HCT116 (cell line): Measurements from ENCODE around the gene GAS2L2.

Experiments
- EGR1 ChIP-seq: IDR thresholded peaks from 2 replicates; pipeline ENCODE4 v1.6.1; 2012; ENCODE audit warnings: low read depth
- POLR2A ChIP-seq: IDR thresholded peaks from 2 replicates; pipeline ENCODE4 v1.7.0; 2011; ENCODE audit warnings: borderline replicate concordance; ENCODE audit not compliant: insufficient read depth, insufficient read length; ENCODE audit errors: extremely low read depth
- TF ChIP-seq, protein P1 (sequence below), 3 experiments: fragments of 200-600 bp in 1 of 3; sonication (generic) in 1 of 3; IDR thresholded peaks in 2 of 3; conservative IDR thresholded peaks in 1 of 3; 2 replicates each; pipeline ENCODE4 v1.5.1; 2012 to 2017; ENCODE audit warnings: low read depth in 2 of 3, low read length in 2 of 3, antibody characterized with exemption in 1 of 3, borderline replicate concordance in 1 of 3, control low read depth in 1 of 3, mild to moderate bottlenecking in 1 of 3, mixed read lengths in 1 of 3, mixed run types in 1 of 3, moderate library complexity in 1 of 3; ENCODE audit not compliant: insufficient read depth in 1 of 3

DNA sequence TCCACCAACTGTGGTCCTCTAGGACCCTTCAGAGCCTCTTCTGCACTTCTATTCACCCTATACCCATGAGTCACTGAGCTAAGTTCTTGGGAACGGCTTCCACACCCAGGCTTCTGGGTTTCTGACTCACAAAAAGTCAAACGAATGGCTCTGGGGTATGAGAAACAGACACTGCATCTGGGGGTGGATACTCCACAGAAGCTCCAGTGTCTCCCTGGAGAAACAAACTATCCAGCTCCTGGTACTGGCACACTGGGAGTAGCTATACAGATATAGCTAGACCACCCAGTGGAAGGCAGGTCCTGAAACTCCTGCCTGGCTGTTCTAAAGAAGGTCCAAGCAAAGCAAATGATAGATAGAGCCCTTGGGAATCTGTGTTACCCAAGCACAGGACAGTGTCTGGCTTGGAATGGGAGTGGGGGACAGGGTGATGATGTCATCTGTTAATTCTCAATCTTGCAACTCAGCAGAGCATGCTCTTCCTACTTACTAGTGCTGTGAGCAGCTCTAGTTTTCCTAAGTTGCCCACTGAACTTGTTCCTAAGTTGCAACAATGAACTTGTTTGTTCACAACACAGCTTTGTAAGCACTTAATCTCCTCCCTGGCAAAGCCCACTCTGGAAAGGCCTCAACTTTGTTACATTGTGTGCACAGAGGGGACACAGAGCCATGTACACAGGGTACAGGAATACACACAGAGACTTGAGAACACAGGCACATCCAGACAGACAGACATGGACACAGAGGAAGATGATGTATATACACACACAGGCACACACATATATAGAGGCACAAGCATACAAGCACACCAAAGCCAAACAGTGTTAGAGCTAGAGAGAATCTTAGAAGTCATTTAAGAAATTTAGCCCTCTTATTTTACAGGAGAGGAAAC lies 35.7 kb upstream of the GAS2L2 start:
- TF ChIP-seq EGR1 = 0 out of 2 replicates have a peak, but pooled peaks have one; percentile 47
- no peak for TF ChIP-seq POLR2A
- TF ChIP-seq, protein P1, sequence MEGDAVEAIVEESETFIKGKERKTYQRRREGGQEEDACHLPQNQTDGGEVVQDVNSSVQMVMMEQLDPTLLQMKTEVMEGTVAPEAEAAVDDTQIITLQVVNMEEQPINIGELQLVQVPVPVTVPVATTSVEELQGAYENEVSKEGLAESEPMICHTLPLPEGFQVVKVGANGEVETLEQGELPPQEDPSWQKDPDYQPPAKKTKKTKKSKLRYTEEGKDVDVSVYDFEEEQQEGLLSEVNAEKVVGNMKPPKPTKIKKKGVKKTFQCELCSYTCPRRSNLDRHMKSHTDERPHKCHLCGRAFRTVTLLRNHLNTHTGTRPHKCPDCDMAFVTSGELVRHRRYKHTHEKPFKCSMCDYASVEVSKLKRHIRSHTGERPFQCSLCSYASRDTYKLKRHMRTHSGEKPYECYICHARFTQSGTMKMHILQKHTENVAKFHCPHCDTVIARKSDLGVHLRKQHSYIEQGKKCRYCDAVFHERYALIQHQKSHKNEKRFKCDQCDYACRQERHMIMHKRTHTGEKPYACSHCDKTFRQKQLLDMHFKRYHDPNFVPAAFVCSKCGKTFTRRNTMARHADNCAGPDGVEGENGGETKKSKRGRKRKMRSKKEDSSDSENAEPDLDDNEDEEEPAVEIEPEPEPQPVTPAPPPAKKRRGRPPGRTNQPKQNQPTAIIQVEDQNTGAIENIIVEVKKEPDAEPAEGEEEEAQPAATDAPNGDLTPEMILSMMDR (IDR thresholded peaks at IDR 0.05 in 2 of 3, conservative IDR thresholded peaks at IDR 0.05 in 1 of 3; ENCODE audit: borderline replicate concordance in 1 of 3, insufficient read depth in 1 of 3, low read depth in 2 of 3, low read length in 2 of 3) = no peak
